Transverse colon (tissue), 4 donors: ENCODE data around the gene TEAD4. TPM values are rescaled to one million over a fixed set of nuclear protein-coding genes. Genes with fewer than 3 reads are reported as not detected.

Experiments
- DNase-seq: peaks from one replicate; pipeline ENCODE4 v3.0.0-alpha.2; 2019
- H3K27ac ChIP-seq, 4 donors: fragments of 200-600 bp; sonication (generic); 2 replicates each; pipeline ENCODE4 v1.5.1; 2016 to 2018; ENCODE audit warnings: inconsistent platforms in 4 of 4
- H3K27me3 ChIP-seq: fragments of 200-600 bp; sonication (generic); 2 replicates; pipeline ENCODE4 v1.5.1; 2017; ENCODE audit warnings: inconsistent platforms
- H3K36me3 ChIP-seq, 4 donors: fragments of 200-600 bp; sonication (generic); 2 replicates each; pipeline ENCODE4 v1.5.1; 2017 to 2019; ENCODE audit warnings: inconsistent platforms in 4 of 4
- H3K4me1 ChIP-seq, 4 donors: fragments of 200-600 bp; sonication (generic); 2 replicates each; pipeline ENCODE4 v1.5.1; 2017 to 2020; ENCODE audit warnings: inconsistent platforms in 4 of 4
- H3K4me3 ChIP-seq, 4 donors: fragments of 200-600 bp; sonication (generic); 1 replicate in 1 of 4; 2 replicates in 3 of 4; pipeline versions ENCODE4 v1.5.1 to v1.6.1; 2017 to 2019; ENCODE audit warnings: inconsistent platforms in 4 of 4
- H3K9me3 ChIP-seq, 2 donors: fragments of 200-600 bp; sonication (generic); 2 replicates each; pipeline ENCODE4 v1.5.1; 2017 to 2019; ENCODE audit warnings: inconsistent platforms in 2 of 2
- EP300 ChIP-seq: sonication (generic); formaldehyde crosslinking; IDR thresholded peaks from one replicate; pipeline ENCODE4 v1.6.1; 2017; ENCODE audit warnings: antibody characterized with exemption, low read depth
- POLR2A ChIP-seq: fragments of 450-650 bp; IDR thresholded peaks from one replicate; pipeline ENCODE4 v1.6.1; 2016; ENCODE audit warnings: antibody characterized with exemption, mild to moderate bottlenecking, moderate library complexity
- POLR2AphosphoS5 ChIP-seq, 3 donors: sonication (generic); formaldehyde crosslinking; IDR thresholded peaks; one replicate each; pipeline ENCODE4 v1.6.1; 2016; ENCODE audit warnings: antibody characterized with exemption in 3 of 3
- WGBS, 2 donors: methylation state at CpG; one replicate each; pipeline ENCODE4 v1.1.5; 2018; ENCODE audit warnings: low coverage in 1 of 2; 5-methylcytosine and 5-hydroxymethylcytosine counted together
- in situ Hi-C, 4 donors: fragments of 200-750 bp; cut with MboI; loops; one replicate each; pipeline versions ENCODE4 v1.15.0 to v1.15.1; 2017; ENCODE audit warnings: low sequenced_read_pairs in 3 of 4, low pct_ligation_motif_present in 1 of 4, low pct_unique_long_range_greater_than_20kb in 1 of 4
- intact Hi-C: fragments of 100-400 bp; cut with DNase I; formaldehyde crosslinking; loops from one replicate; pipeline ENCODE4 v1.15.1; 2023; ENCODE audit warnings: low total_unique reads
- total RNA-seq, 4 donors: library from RNA; depleted of rRNA; stranded (reverse); fragments of >200 nt; gene quantifications; one replicate each; pipeline ENCODE4 v1.1.0, GENCODE V29; 2016
- TF ChIP-seq, protein P1 (sequence below), 5 experiments: fragments of 200-600 bp in 3 of 5; fragments of 450-650 bp in 2 of 5; sonication (generic) in 3 of 5; IDR thresholded peaks; 1 replicate in 2 of 5; 2 replicates in 3 of 5; pipeline ENCODE4 v1.5.1; 2016 to 2017; ENCODE audit warnings: antibody characterized with exemption in 5 of 5, inconsistent platforms in 3 of 5, mild to moderate bottlenecking in 2 of 5, moderate library complexity in 1 of 5

The TEAD4 gene
- total RNA-seq, 4 donors from 2014 or later, result 4.2 to 29.7 (median 6.3) TPM

DNA sequence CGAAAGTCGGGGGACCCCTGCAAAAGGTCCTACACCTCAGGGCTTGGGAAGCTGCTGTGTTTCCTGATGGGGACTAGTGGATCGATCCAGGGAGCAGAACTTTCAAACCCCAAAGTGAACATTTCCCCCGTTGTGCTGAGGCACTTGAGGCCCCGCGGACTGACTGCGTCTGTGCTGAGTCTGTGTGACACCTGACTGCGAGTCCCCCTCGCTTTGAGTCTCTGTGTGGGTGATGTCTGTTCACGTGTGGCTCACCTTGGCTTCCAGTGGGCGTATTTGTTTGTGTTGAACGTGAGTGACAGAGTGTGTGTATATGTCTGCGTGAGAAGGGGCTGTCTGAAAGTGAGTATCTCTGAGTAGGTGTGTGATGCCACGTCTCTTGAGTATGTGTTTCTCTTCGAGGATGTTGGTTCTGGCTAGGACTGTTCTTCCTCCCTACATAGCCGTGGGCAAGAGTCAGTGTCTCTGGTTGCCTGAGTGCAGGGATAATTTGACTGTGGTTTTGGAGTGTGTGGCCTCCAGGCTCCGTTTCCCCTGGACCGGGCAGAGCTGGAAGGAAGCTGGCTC is 1.3 kb downstream of the TEAD4 start:
- in situ Hi-C loops (no loop called here), intact Hi-C loops (no loop called here)
- no peak for TF ChIP-seq EP300
- no peak for TF ChIP-seq POLR2AphosphoS5 (IDR thresholded peaks at IDR 0.05)
- no peak for TF ChIP-seq POLR2A
- TF ChIP-seq, protein P1, sequence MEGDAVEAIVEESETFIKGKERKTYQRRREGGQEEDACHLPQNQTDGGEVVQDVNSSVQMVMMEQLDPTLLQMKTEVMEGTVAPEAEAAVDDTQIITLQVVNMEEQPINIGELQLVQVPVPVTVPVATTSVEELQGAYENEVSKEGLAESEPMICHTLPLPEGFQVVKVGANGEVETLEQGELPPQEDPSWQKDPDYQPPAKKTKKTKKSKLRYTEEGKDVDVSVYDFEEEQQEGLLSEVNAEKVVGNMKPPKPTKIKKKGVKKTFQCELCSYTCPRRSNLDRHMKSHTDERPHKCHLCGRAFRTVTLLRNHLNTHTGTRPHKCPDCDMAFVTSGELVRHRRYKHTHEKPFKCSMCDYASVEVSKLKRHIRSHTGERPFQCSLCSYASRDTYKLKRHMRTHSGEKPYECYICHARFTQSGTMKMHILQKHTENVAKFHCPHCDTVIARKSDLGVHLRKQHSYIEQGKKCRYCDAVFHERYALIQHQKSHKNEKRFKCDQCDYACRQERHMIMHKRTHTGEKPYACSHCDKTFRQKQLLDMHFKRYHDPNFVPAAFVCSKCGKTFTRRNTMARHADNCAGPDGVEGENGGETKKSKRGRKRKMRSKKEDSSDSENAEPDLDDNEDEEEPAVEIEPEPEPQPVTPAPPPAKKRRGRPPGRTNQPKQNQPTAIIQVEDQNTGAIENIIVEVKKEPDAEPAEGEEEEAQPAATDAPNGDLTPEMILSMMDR (IDR thresholded peaks at IDR 0.05), result no peak
- H3K27ac ChIP-seq, result peak overlapping the region; percentile 85 to 90 (median 88)
- no peaks in the 10 kb centered on the region for H3K9me3 ChIP-seq
- no peaks in the 10 kb centered on the region for H3K27me3 ChIP-seq
- WGBS, 2 donors, result 36% methylated on average over 18 of the region's 18 CpGs; no CpG with 5 or more reads in 1 of the 2 donors
- no peaks in the 10 kb centered on the region for H3K36me3 ChIP-seq
- peaks cover 0 to 36% (median 12%) of the 10 kb centered on the region in 4 donors for H3K4me1 ChIP-seq
- H3K4me3 ChIP-seq, result peak overlapping the region; percentile 53 to 85 (median 57)
- no peak for DNase-seq

DNA sequence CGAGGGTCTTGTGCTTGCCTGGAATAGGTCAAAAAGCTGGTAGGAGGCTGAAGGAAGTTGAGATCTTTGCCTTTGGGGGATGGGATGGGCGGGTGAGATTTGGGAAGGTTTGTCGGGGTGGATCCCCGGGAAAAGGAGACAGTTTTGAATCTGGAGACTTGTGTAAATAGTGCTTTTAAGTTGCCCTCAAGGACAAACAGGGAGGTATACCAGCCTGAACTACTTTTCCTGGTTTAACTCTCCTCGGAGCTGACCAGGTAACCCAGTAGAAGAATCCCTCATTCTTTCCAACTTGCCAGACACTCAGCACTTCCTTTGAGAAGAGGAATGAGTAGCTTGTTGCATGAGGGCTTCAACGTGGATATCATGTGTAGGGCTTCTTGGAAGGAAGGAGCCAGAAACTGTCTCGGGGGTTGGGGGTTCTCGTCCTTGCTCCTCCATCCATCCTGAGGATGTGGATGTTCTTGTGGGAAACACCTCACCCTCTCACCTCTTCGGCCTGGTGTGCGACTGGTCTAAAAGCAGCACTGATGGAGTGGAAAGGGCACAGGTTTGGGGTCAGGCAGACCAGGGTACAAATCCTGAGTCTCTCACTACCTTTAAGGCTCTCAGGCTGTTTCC is 1.9 kb downstream of the TEAD4 start:
- peaks cover 0 to 36% (median 12%) of the 10 kb centered on the region in 4 donors for H3K4me1 ChIP-seq
- 42 to 66% methylated on average over 2 to 10 of the region's 10 CpGs for WGBS, 2 donors
- intact Hi-C loops, result no loop called here
- H3K27me3 ChIP-seq, result no peaks in the 10 kb centered on the region
- H3K36me3 ChIP-seq, result no peaks in the 10 kb centered on the region
- H3K27ac ChIP-seq, result peak overlapping the region in 2 of 4 donors; percentile 18 to 87
- H3K4me3 ChIP-seq, result no peak overlapping the region
- in situ Hi-C loops, result no loop called here
- no peaks in the 10 kb centered on the region for H3K9me3 ChIP-seq
- no peak for DNase-seq
- TF ChIP-seq EP300, result no peak
- no peak for TF ChIP-seq POLR2AphosphoS5 (IDR thresholded peaks at IDR 0.05)
- TF ChIP-seq POLR2A, result no peak
- TF ChIP-seq, protein P1 (IDR thresholded peaks at IDR 0.05), result no peak

DNA sequence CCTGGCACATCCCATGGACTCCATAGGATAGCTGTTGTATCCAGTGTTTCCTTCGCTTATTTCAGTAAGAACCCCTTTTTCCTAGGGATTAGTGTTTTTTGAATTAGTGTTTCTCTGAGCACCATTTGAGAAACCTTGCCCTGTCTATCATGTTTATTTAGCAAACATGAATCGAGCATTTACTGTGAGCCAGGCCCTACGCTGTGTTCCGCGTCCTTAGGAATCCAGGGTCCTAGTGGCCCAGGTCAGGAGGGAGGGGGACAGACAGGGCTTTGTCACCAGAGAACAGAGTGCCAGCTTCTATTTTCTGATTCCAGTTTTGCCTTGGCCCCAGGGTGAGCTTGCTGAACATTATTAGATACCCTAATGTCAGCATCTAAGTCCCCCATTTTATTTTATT is 2.5 kb downstream of the TEAD4 start:
- intact Hi-C loops (no loop called here), in situ Hi-C loops (no loop called here)
- H3K27ac ChIP-seq, result no peak overlapping the region
- WGBS, 2 donors, result 87 to 100% methylated on average over 1 to 5 of the region's 5 CpGs
- no peaks in the 10 kb centered on the region for H3K9me3 ChIP-seq
- H3K36me3 ChIP-seq, result no peaks in the 10 kb centered on the region
- no peak for DNase-seq
- H3K4me3 ChIP-seq, result no peak overlapping the region
- TF ChIP-seq, protein P1 (IDR thresholded peaks at IDR 0.05), result no peak
- TF ChIP-seq POLR2A (no peak), POLR2AphosphoS5 (IDR thresholded peaks at IDR 0.05) (no peak), EP300 (no peak)
- H3K4me1 ChIP-seq, result peaks cover 0 to 36% (median 12%) of the 10 kb centered on the region in 4 donors
- H3K27me3 ChIP-seq, result no peaks in the 10 kb centered on the region

DNA sequence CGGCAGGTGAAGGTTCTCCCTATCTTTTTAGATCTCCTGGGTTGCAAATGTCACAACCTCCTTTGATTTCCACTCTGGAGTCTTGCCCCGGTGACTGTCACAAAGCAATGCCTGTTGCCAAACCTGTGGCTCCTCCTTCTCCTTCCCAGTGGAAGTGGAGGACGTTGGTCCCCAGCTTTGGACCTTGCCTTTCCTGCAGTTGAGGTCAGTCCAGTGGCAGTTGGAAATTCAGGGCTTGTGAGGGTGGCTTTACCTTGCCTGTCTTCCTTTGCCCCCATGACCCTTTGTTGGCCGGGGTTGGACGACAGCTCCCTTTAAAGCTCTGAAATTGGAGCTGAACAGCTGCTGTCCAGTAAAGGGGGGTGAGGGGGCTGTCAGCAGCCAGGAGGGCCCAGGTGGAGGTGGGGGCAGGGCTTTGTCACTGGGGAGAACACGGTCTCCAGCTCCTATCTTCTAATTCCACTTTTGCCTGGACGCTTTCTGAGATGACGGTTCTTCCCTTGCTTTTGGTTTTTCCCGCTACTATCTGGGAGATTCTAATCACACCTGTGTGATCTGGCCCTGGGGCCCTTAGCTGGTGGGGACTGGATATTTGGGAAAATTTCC is 4.1 kb downstream of the TEAD4 start:
- no peaks in the 10 kb centered on the region for H3K36me3 ChIP-seq
- no peak for TF ChIP-seq POLR2A
- H3K27ac ChIP-seq, result peak overlapping the region in 2 of 4 donors; percentile 6 to 30
- no peak overlapping the region for H3K4me3 ChIP-seq
- H3K4me1 ChIP-seq, result peaks cover 0 to 26% (median 10%) of the 10 kb centered on the region in 4 donors
- WGBS, 2 donors, result 70% methylated on average over 9 of the region's 9 CpGs; no CpG with 5 or more reads in 1 of the 2 donors
- intact Hi-C loops (no loop called here), in situ Hi-C loops (no loop called here)
- no peaks in the 10 kb centered on the region for H3K9me3 ChIP-seq
- no peaks in the 10 kb centered on the region for H3K27me3 ChIP-seq
- no peak for DNase-seq
